Bronchial epithelial cell (primary cell): ENCODE measurements around the gene TRA2B. TPM values are rescaled to one million over a fixed set of nuclear protein-coding genes. Genes with fewer than 3 reads are reported as not detected.

Source experiments
- DNase-seq: peaks from one replicate; pipeline ENCODE4 v3.0.0-alpha.2; 2010; ENCODE audit warnings: low read depth
- FAIRE-seq: peaks from 2 replicates; lab custom pipeline; 2011; peaks lifted over from hg19 to GRCh38; lab: Jason Lieb, UNC
- H3K27me3 ChIP-seq: 2 replicates; pipeline ENCODE4 v1.5.1; 2011; ENCODE audit warnings: low read length; ENCODE audit not compliant: control insufficient read depth, insufficient read depth
- H3K36me3 ChIP-seq: 2 replicates; pipeline ENCODE4 v1.5.1; 2011; ENCODE audit warnings: low read length; ENCODE audit not compliant: control insufficient read depth, insufficient read depth
- H3K4me3 ChIP-seq: 2 replicates; pipeline ENCODE4 v1.5.1; 2011; ENCODE audit warnings: mild to moderate bottlenecking, low read depth, low read length, control low read depth
- total RNA-seq: library from RNA; depleted of rRNA; stranded (reverse); fragments of >200 nt; gene quantifications from 2 replicates; pipeline ENCODE4 v1.2.1, GENCODE V29; 2014
- TF ChIP-seq, protein P1 (sequence below): IDR thresholded peaks from 2 replicates; pipeline ENCODE4 v1.5.1; 2011; ENCODE audit warnings: mild to moderate bottlenecking, moderate library complexity, low read length, control low read depth, inconsistent platforms; ENCODE audit not compliant: insufficient read depth, severe bottlenecking

The TRA2B gene
- total RNA-seq, 1 donor from 2014 or later = 202 TPM

DNA sequence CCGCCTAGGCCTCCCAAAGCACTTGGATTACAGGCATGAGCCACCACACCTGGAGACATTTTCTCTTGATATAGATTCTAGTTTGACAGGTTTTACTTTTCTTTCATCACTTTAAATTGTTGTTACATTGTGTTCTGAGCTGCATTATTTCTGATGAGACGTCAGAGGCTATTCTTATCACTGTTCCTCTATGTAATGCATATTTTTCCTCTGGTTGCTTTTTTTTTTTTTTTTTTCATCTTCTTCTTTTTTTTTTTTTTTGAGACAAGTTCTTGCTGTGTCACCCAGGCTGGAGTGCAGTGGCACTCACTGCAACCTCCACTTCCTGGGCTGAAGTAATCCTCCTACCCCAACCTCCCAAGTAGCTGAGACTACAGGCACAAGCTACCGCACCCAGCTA, 41.2 kb downstream of the TRA2B start:
- TF ChIP-seq, protein P1, sequence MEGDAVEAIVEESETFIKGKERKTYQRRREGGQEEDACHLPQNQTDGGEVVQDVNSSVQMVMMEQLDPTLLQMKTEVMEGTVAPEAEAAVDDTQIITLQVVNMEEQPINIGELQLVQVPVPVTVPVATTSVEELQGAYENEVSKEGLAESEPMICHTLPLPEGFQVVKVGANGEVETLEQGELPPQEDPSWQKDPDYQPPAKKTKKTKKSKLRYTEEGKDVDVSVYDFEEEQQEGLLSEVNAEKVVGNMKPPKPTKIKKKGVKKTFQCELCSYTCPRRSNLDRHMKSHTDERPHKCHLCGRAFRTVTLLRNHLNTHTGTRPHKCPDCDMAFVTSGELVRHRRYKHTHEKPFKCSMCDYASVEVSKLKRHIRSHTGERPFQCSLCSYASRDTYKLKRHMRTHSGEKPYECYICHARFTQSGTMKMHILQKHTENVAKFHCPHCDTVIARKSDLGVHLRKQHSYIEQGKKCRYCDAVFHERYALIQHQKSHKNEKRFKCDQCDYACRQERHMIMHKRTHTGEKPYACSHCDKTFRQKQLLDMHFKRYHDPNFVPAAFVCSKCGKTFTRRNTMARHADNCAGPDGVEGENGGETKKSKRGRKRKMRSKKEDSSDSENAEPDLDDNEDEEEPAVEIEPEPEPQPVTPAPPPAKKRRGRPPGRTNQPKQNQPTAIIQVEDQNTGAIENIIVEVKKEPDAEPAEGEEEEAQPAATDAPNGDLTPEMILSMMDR = no peak
- FAIRE-seq (no peak), DNase-seq (peak; percentile 56)
- Histone ChIP-seq H3K27me3 (no peaks in the 10 kb centered on the region), H3K4me3 (no peak overlapping the region), H3K36me3 (no peaks in the 10 kb centered on the region)

DNA sequence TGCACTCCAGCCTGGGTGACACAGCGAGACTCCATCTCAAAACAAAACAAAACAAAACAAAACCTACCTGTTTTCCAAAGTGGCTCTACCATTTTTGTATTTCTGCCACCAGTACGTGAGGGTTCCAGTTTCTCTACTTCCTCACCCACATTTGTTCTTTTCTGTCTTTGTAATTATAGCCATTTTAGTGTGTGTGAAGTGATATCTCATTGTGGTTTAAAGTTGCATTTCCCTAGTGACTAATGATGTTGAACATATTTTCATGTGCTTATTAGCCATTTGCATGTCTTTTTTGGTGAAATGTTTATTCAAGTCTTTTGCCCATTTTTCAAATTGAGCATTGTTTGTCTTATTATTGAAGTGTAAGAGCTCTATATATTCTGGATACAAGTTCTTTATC, 50.7 kb downstream of the TRA2B start:
- H3K27me3 ChIP-seq = no peaks in the 10 kb centered on the region
- no peak overlapping the region for H3K4me3 ChIP-seq
- TF ChIP-seq, protein P1 = no peak
- FAIRE-seq = no peak
- no peak for DNase-seq
- H3K36me3 ChIP-seq = no peaks in the 10 kb centered on the region

DNA sequence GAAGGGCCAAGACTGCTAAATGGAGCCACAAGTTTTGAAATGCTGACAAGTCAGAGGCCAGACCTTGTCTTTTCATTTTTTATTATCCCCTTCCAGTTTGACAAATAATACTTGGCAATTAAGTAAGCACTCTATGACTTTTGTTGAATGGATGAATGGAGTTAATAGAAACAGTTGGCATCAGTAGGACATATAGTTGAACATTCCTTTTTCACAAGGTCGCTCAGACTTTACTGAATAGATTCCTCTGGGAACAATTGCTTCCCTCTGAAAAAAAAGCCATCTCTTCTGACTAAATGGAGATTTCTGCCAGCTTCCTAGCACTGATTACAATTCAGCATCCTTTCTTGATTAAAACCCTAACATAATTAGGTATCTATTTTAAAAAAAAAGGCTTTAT, 53.2 kb downstream of the TRA2B start:
- DNase-seq (no peak), FAIRE-seq (no peak)
- Histone ChIP-seq H3K4me3 (no peak overlapping the region), H3K36me3 (no peaks in the 10 kb centered on the region), H3K27me3 (no peaks in the 10 kb centered on the region)
- TF ChIP-seq, protein P1 = no peak

DNA sequence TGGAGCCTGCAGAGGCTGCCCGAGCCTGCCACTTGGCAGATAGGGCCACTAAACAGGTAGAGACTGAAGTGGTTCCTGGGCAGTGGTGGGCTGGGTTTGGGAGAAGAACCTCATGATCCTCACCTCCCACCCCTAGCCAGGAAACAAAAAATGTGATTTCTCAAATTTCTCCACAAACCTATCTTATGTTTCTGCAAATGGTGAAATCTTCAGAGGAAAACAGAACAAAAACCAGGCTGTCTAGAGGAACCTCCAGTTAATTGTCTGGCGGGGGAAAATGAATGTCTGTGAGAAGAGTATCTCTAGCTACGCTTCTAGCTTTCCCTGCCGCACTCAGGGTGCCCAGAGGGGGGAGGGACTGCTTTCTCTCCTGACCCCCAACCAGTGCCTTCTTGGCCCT, 55.9 kb downstream of the TRA2B start:
- DNase-seq (no peak), FAIRE-seq (no peak)
- TF ChIP-seq, protein P1 = no peak
- H3K36me3 ChIP-seq = no peaks in the 10 kb centered on the region
- no peaks in the 10 kb centered on the region for H3K27me3 ChIP-seq
- H3K4me3 ChIP-seq = no peak overlapping the region

DNA sequence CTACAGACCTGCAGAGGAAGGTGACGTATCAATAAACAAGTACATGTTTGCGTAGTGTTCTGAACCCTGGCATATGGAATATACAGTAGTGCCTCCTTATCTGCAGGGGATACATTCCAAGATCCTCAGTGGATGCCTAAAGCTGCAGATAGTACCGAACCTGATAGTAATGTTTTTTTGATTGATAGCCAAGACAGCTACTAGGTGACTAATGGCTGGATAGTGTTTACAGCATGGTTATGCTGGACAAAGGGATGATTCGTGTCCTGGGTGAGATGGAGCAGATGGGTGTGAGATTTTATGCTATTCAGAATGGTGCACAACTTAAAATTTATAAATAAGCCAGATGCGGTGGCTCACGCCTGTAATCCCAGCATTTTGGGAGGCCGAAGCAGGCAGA, 57.2 kb downstream of the TRA2B start:
- FAIRE-seq (no peak), DNase-seq (peak; percentile 49)
- Histone ChIP-seq H3K36me3 (no peaks in the 10 kb centered on the region), H3K4me3 (no peak overlapping the region), H3K27me3 (no peaks in the 10 kb centered on the region)
- TF ChIP-seq, protein P1 = no peak

DNA sequence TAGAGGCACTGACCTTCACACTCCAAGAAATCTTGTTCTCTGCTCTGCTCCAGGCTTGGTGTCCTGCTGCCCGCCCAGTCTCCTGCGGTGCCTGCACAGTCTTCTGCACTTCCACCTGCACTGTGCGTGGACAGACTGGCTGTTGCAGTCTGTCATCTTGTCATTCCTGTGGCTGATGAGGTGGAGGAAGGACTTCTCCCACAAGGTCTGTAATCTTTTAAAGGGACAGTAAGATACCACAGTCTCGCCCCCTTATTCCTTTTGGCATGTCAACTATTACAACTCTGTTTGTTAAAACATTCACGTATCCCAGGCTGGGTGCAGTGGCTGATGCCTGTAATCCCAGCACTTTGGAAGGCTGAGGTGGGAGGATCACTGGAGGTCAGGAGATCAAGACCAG, 58.9 kb downstream of the TRA2B start:
- TF ChIP-seq, protein P1 = no peak
- DNase-seq = no peak
- H3K27me3 ChIP-seq = no peaks in the 10 kb centered on the region
- no peak for FAIRE-seq
- no peak overlapping the region for H3K4me3 ChIP-seq
- H3K36me3 ChIP-seq = no peaks in the 10 kb centered on the region
